ENCODE measurements around the gene CARMIL1. TPM values are rescaled to one million over a fixed set of nuclear protein-coding genes. Genes with fewer than 3 reads are reported as not detected.

CARMIL1 gene
- total and polyA plus RNA-seq, 2 of the 8 experiments (the other 6 are each of a cell fraction or from before 2014, with no cell fraction given), result 20.3 to 40.4 TPM

GRCh38 chr6:25327432-25327831 lies 48.3 kb downstream of the CARMIL1 start (continued):
- TF ChIP-seq GTF2F1 (IDR thresholded peaks at IDR 0.05; ENCODE audit: borderline replicate concordance, low read depth, low read length) (no peak), RAD21 (IDR thresholded peaks at IDR 0.05 in 1 of 2, conservative IDR thresholded peaks at IDR 0.05 in 1 of 2; ENCODE audit: low read depth in 2 of 2, low read length in 2 of 2) (no peak), CHD2 (IDR thresholded peaks at IDR 0.05; ENCODE audit: low read length) (no peak), JUN (IDR thresholded peaks at IDR 0.05; ENCODE audit: low read depth, low read length) (no peak), TCF12 (IDR thresholded peaks at IDR 0.05; ENCODE audit: low read depth, low read length) (no peak)

Measured in H1 (cell line).